ENCODE measurements around the gene KDM8. TPM values are rescaled to one million over a fixed set of nuclear protein-coding genes. Genes with fewer than 3 reads are reported as not detected.

The KDM8 gene
- total RNA-seq, 3 donors from 2014 or later = 1.9 to 4.5 (median 4.3) TPM

DNA sequence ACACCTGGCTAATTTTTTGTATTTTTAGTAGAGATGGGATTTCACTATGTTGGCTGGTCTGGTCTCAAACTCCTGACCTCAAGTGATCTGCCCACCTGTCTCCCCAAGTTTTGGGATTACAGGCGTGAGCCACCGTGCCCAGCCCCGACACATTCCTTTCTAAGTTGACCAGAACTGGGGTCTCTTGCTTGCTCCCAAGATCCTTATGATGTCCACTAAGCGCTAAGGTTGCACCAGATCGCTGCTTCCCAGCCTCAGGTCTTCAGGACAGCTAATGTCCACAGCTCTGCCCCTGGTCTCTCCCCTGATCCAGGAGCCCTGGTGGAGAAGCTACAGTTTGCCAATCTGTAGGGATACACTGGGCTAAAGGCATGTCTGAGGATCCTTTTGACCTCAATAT, 35.7 kb downstream of the KDM8 start:
- DNase-seq (ENCODE audit: low spot score in 2 of 2) = no peak
- TF ChIP-seq, protein P1, sequence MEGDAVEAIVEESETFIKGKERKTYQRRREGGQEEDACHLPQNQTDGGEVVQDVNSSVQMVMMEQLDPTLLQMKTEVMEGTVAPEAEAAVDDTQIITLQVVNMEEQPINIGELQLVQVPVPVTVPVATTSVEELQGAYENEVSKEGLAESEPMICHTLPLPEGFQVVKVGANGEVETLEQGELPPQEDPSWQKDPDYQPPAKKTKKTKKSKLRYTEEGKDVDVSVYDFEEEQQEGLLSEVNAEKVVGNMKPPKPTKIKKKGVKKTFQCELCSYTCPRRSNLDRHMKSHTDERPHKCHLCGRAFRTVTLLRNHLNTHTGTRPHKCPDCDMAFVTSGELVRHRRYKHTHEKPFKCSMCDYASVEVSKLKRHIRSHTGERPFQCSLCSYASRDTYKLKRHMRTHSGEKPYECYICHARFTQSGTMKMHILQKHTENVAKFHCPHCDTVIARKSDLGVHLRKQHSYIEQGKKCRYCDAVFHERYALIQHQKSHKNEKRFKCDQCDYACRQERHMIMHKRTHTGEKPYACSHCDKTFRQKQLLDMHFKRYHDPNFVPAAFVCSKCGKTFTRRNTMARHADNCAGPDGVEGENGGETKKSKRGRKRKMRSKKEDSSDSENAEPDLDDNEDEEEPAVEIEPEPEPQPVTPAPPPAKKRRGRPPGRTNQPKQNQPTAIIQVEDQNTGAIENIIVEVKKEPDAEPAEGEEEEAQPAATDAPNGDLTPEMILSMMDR (IDR thresholded peaks at IDR 0.05) = no peak
- TF ChIP-seq POLR2A (IDR thresholded peaks at IDR 0.05) (no peak), POLR2AphosphoS5 (IDR thresholded peaks at IDR 0.05) (no peak)
- Histone ChIP-seq H3K27me3 (no peaks in the 10 kb centered on the region), H3K4me1 (peaks cover 7% of the 10 kb centered on the region in 2 donors), H3K4me3 (no peak overlapping the region), H3K36me3 (no peaks in the 10 kb centered on the region), H3K27ac (no peak overlapping the region), H3K9me3 (no peaks in the 10 kb centered on the region)
- intact Hi-C loops (cut with DNase I; ENCODE audit: low total_unique reads) = loop anchor here (10.0 kb wide), 1 partner anchor 76 kb away; the partner anchor contains the start of gene IL4R

DNA sequence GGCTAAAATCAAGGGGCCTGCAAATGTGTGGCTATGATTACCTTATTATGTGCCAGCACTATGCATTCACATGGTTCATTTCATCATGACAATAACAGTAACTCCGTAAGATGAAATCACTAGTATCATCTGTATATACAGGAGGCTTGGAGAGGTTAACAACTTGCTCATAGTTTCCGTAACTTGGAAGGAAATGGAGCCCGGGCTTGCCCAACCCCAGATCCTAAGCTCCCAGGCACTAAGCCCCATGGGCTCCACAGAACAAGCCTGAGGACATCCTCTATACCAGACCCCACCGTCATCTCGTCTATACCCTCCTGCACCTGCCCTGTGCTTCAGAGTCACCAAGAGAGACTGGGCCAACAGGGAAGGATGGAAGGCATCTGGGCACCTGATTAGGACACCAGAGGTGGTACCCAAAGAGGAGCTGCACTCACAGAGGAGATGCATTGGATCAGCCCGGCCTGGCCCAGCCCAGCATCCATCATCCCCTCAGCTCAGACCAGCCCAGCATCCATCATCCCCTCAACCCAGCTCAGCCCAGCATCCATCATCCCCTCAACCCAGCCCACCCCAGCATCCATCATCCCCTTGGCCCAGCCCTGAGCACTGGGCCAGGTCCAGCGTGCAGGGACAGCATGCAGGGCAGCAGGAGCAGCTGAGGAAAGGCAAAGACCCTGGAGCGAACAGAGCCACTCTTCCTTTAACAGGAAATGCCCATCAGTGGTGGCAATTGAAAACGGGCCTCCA, 36.8 kb downstream of the KDM8 start:
- peak in 1 of 2 donors; percentile 30 for DNase-seq (ENCODE audit: low spot score in 2 of 2)
- H3K4me3 ChIP-seq = no peak overlapping the region
- intact Hi-C loops (cut with DNase I; ENCODE audit: low total_unique reads) = loop anchor here (10.0 kb wide), 1 partner anchor 75 kb away; the partner anchor contains the start of gene IL4R
- no peaks in the 10 kb centered on the region for H3K9me3 ChIP-seq
- H3K27ac ChIP-seq = peak overlapping the region in 1 of 2 donors; percentile 49
- no peaks in the 10 kb centered on the region for H3K27me3 ChIP-seq
- H3K36me3 ChIP-seq = no peaks in the 10 kb centered on the region
- TF ChIP-seq, protein P1 (IDR thresholded peaks at IDR 0.05) = no peak
- TF ChIP-seq POLR2AphosphoS5 (IDR thresholded peaks at IDR 0.05) (no peak), POLR2A (IDR thresholded peaks at IDR 0.05) (no peak)
- peaks cover 7% of the 10 kb centered on the region in 2 donors for H3K4me1 ChIP-seq

DNA sequence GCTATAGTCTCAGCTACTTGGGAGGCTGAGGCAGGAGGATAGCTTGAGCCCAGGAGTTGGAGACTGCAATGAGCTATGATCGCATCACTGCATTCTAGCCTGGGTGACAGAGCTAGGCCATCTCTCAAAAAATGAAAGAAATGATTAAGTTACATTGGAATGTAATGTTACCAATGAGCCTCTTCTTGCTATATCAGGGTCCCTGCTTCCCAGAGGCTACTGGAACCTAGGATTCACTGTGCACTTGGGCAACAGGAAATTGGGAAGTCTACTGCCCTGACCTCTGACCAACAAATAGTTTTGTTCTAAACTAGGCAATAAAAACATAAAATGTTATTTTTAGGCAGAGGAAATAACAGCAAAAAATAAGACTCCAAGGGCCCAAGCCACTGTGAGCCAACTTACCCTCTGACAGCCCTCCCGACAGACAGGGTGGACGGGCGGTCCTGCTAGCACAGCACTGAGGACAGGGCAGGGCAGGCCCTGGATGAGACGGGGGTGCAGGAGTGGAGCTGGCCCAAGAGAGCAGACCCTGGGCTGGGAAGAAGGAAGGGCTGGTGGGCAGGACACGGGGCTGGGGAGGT, 37.7 kb downstream of the KDM8 start:
- Histone ChIP-seq H3K9me3 (no peaks in the 10 kb centered on the region), H3K4me3 (no peak overlapping the region), H3K27me3 (no peaks in the 10 kb centered on the region), H3K36me3 (no peaks in the 10 kb centered on the region), H3K27ac (peak overlapping the region in 1 of 2 donors; percentile 74), H3K4me1 (peaks cover 0 to 3% of the 10 kb centered on the region in 2 donors)
- intact Hi-C loops (cut with DNase I; ENCODE audit: low total_unique reads) = no loop called here
- DNase-seq (ENCODE audit: low spot score in 2 of 2) = no peak
- TF ChIP-seq, protein P1 (IDR thresholded peaks at IDR 0.05) = no peak
- TF ChIP-seq POLR2A (IDR thresholded peaks at IDR 0.05) = no peak
- no peak for TF ChIP-seq POLR2AphosphoS5 (IDR thresholded peaks at IDR 0.05)

DNA sequence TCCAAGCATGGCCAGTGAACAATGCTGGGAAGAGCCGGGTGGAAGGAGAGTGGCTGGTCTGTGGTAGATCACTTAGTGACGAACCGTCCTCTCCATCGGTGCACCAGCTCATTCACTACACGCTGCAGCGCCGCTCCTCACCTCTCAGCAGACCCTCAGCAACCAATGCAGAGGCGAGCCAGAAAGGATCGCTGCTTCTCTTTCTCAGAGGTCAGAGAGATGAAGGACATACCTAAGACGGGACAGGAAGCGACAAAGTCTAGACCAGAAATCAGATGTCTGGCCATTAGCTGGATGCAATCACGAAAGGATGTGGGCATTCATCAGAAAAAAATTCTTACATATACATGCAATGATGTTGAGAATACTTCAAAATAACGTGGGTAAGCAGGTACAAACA, 38.3 kb downstream of the KDM8 start:
- Histone ChIP-seq H3K36me3 (no peaks in the 10 kb centered on the region), H3K4me3 (no peak overlapping the region), H3K9me3 (no peaks in the 10 kb centered on the region), H3K4me1 (peaks cover 0 to 3% of the 10 kb centered on the region in 2 donors), H3K27me3 (no peaks in the 10 kb centered on the region), H3K27ac (peak overlapping the region in 1 of 2 donors; percentile 74)
- intact Hi-C loops (cut with DNase I; ENCODE audit: low total_unique reads) = no loop called here
- DNase-seq (ENCODE audit: low spot score in 2 of 2) = no peak
- TF ChIP-seq POLR2AphosphoS5 (IDR thresholded peaks at IDR 0.05) = no peak
- TF ChIP-seq POLR2A (IDR thresholded peaks at IDR 0.05) = no peak
- TF ChIP-seq, protein P1 (IDR thresholded peaks at IDR 0.05) = no peak

DNA sequence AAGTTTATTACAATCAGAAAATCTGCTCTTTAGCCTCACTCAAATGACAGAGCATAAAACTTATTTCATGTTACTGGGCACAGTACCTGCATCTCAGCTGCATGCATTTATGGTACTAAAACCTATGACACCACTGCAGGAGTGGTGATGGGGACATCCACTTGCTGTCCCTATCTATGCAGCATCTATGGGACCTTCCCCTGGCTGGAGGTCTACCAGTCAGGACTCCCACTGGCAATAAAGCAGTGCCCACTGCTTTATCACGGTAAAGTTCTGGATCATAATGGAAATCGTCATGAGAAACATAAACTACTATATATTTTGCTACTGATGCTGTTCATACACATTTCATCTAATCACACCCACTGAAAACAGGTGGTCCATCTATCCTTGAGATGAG, 39.1 kb downstream of the KDM8 start:
- Histone ChIP-seq H3K27ac (peak overlapping the region; percentile 29 to 65), H3K4me1 (peaks cover 0 to 3% of the 10 kb centered on the region in 2 donors), H3K36me3 (no peaks in the 10 kb centered on the region), H3K27me3 (no peaks in the 10 kb centered on the region), H3K4me3 (no peak overlapping the region), H3K9me3 (no peaks in the 10 kb centered on the region)
- TF ChIP-seq POLR2AphosphoS5 (IDR thresholded peaks at IDR 0.05) (no peak), POLR2A (IDR thresholded peaks at IDR 0.05) (no peak)
- TF ChIP-seq, protein P1 (IDR thresholded peaks at IDR 0.05) = no peak
- DNase-seq (ENCODE audit: low spot score in 2 of 2) = no peak
- intact Hi-C loops (cut with DNase I; ENCODE audit: low total_unique reads) = no loop called here
